HG03342 (cell line): Measurements from ENCODE around the gene LRRC37A2.
"Not testable (repeated sequence)": the region's sequence is repeated elsewhere in the genome, so short reads cannot be mapped to it uniquely, and the experiment has no call there.

ENCODE experiments used
- ATAC-seq: cut with Tn5 transposase; IDR thresholded peaks from one replicate; pipeline ENCODE4 v1.9.1; 2021; ENCODE audit warnings: mild to moderate bottlenecking, moderate library complexity; ENCODE audit not compliant: unreplicated experiment

LRRC37A2 gene

DNA sequence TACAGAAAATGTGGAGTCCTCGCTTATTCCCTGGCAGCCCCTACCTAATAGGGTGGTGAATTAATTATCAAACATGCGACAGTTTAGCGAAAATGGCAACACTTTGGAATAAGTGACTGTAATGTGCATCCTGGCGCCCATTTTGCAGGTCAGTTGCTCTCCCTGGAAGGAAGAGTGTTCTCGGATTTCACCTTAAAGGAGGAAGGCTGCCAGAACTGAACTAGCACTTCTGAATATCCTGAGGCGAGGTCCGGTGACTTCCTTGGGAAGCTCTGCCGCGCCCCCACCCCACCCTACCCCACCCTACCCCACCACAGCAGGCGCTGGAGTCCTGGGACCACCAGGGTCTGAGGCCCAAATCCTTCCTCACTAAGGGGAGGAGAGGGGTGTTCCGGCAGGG lies at the start of gene LRRC37A2:
LRRC37A2 (plus strand) TSS at position 301 of the 400 bp plus-strand sequence. CDS start 245 bp downstream, outside the sequence.
- not testable (repeated sequence) for ATAC-seq

DNA sequence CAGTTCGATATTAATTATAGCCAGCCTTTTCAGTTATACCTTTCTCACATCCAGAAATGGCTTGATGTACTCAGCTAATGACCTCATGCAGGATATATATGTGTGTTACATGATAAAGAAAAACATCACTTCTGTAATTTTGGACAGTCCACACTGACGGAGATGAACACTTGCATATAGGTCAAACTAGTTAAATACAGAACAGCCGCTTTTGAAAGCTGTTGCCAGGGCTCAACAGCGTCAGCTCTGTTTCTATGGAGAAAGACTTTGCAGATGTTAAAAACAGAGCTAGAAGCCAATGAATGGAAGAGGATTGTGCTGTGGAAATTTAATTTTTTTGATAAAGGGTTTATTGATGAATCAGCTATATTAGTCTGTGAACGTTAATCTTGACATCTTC lies 44.6 kb upstream of the LRRC37A2 start:
- ATAC-seq, result not testable (repeated sequence)

GRCh38 chr17:46474489-46474888 lies 37.8 kb upstream of the LRRC37A2 start:
- not testable (repeated sequence) for ATAC-seq

- not testable (repeated sequence) for ATAC-seq
Observed at GRCh38 chr17:46475583-46475982, 36.7 kb upstream of the LRRC37A2 start.

DNA sequence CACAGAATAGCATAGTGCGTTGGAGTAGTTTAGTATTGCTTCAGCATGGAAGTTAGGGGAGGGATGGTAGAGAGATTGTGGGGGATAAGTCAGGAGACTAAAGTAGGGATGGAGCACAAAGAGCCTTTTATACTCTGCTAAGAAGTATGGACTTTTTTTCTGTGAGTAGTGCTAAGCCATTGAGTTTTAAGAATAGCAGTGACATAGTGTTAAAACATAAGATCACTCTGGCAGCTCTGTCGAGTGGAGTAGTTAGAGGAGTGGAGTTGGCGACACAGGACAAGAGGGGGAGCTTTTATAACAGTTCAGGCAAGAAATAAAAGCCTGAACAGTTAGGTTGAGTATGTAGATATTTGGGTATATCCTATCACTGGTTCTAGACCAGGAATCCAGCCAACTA lies 33.4 kb upstream of the LRRC37A2 start:
- ATAC-seq, result not testable (repeated sequence)

GRCh38 chr17:46481310-46481709 lies 31.0 kb upstream of the LRRC37A2 start:
- ATAC-seq, result not testable (repeated sequence)

DNA sequence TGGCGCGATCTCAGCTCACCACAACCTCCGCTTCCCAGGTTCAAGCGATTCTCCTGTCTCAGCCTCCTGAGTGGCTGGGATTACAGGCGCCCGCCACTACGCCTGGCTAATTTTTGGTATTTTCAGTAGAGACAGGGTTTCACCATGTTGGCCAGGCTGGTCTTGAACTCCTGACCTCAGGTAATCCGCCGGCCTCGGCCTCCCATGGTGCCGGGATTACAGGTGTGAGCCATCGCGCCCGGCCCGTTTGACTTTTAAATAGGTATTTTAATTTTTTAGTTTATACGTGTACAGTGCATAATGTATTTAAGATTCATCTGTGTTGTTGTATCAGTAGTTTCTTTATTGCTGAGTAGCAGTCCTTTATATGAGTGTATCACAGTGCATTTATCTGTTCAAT lies 20.2 kb upstream of the LRRC37A2 start:
- ATAC-seq, result not testable (repeated sequence)

DNA sequence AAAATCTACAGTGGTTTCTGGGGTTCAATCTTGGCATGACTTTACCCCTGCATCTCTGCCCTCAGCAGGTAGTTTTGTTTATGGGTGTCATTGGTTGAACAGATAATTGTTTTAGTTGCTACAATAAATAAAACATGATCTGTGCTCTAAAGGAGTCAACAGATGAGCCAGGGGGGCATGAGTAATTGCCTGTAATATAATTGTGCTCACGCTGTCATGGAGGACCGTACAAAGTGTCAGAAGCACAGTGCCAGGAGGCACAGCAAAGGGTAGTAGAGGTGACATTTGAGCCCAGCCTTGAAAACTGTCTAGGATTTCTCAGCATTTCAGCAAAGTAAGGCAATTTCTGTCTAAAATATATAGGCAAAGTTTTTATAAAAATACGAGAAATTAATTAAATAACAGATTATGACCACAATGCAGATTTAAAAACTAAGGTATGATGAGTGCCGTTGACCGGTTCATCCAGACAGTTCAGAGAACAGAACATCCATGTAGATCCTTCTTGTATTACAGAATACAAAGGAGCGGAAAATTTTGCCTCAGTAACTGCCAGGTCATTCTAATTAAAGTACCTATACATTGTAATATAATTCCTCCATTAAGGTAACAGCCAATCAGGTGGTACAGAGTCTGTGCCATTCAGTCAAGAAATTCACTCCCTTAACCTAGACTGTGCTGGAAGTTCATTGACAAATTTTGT lies 12.7 kb upstream of the LRRC37A2 start:
- ATAC-seq, result not testable (repeated sequence)

DNA sequence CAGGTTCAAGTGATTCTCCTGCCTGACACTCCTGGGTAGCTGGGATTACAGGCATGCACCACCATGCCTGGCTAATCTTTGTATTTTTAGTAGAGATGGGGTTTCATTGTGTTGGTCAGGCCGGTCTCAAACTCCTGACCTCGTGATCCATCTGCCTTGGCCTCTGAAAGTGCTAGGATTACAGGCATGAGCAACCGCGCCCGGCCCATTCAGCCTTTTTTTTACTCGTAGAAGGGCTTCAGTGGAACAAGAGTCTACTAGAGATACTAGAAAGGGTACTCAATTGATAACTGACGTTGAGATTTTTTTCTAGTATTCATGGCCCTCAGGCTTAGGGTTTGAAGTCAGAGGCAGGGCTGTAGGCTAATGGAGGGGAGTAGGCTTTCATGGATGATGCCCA lies 6.4 kb upstream of the LRRC37A2 start:
- ATAC-seq, result not testable (repeated sequence)

DNA sequence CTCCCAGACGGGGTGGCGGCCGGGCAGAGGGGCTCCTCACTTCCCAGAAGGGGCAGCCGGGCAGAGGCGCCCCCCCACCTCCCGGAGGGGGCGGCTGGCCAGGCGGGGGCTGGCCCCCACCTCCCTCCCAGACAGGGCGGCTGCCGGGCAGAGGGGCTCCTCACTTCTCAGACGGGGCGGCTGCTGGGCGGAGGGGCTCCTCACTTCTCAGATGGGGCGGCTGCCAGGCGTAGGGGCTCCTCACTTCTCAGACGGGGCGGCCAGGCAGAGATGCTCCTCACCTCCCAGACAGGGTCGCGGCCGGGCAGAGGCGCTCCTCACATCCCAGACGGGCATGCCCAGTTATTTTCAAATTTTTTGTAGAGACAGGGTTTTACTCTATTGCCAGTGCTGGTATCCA lies 22.4 kb downstream of the LRRC37A2 start:
- not testable (repeated sequence) for ATAC-seq

DNA sequence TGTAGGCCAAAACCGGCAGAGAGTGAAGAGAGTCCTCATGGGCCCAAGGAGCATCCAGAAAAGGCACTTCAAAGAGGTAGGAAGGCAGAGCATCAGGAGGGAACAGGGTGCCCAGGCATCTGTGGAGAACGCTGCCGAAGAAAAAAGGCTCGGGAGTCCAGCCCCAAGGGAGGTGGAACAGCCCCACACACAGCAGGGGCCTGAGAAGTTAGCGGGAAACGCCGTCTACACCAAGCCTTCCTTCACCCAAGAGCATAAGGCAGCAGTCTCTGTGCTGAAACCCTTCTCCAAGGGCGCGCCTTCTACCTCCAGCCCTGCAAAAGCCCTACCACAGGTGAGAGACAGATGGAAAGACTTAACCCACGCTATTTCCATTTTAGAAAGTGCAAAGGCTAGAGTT lies 36.3 kb downstream of the LRRC37A2 start:
- not testable (repeated sequence) for ATAC-seq

DNA sequence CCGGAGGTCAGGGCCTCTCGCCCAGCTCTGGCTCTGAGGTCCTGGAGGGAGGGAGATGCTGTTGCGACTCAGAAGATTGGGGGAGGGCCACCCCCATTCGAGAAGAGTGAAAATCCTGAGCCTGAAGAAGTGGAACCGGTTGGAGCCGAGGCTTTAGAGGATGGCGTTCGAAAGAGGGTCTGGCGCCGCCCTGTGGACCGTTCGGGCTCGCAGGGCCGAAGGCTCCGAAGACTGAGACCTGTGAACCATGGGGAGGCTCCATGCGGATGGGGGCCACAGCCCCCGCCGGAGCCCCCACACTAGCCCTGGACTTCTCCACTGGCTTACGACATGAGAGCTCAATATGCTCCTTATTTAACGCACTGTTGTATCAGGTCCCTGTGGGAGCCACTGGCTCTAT lies 46.9 kb downstream of the LRRC37A2 start:
- ATAC-seq, result not testable (repeated sequence)

DNA sequence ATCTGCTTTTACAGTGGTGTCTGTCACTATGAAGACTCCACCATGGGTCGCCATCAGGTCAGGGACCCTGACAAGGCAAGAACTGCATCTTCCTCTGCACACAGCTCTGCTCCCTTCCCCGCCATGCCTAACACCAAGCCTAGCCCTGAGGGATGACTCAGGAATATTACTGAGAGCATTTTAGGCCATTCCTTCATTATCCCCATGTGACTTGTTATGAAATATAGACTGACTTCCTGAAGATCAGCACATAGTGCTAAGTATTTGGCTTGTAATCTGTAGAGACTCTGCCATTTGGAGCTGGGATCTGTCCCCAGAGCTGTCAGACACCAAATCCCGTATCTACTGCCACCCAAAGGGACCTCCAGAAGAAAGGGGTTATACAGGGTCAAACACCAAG lies 47.8 kb downstream of the LRRC37A2 start:
- not testable (repeated sequence) for ATAC-seq

GRCh38 chr17:46566284-46566683 lies 54.0 kb downstream of the LRRC37A2 start:
- ATAC-seq, result not testable (repeated sequence)

DNA sequence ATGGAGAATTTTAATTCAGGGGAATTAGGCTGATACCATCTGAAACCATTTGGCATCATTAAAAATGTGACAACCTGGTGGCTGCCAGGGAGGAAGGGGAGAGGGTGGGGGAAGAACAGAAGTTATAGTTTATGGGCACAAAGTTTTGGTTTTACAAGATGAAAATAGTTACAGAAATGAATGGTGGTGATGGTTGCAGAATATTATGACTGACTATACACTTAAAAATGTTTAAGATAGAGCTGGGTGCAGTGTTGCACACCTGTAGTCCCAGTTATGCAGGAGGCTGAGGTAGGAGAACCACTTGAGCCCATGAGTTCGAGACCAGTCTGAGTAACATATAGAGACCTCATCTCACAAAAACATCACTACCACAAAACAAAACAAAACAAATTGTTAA lies 54.7 kb downstream of the LRRC37A2 start:
- not testable (repeated sequence) for ATAC-seq

DNA sequence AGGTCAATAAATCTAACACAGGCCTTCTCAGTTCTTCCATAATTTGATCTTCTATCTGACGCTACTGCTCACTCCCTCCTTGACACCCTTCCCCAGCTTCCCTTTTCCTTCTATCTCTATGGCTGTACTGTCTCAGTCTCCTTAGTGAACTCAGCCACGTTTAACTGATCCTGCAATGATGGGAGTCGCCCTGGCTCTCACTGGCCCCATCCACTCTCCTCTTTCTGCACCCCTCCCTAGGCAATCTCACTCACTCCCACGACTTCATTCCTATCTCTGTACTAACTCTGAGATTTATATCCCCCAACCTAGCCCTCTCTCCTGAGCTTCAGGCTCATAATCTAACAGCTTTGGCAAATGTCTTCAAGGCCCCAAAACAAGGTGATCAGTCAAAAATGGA lies 59.5 kb downstream of the LRRC37A2 start:
- not testable (repeated sequence) for ATAC-seq

DNA sequence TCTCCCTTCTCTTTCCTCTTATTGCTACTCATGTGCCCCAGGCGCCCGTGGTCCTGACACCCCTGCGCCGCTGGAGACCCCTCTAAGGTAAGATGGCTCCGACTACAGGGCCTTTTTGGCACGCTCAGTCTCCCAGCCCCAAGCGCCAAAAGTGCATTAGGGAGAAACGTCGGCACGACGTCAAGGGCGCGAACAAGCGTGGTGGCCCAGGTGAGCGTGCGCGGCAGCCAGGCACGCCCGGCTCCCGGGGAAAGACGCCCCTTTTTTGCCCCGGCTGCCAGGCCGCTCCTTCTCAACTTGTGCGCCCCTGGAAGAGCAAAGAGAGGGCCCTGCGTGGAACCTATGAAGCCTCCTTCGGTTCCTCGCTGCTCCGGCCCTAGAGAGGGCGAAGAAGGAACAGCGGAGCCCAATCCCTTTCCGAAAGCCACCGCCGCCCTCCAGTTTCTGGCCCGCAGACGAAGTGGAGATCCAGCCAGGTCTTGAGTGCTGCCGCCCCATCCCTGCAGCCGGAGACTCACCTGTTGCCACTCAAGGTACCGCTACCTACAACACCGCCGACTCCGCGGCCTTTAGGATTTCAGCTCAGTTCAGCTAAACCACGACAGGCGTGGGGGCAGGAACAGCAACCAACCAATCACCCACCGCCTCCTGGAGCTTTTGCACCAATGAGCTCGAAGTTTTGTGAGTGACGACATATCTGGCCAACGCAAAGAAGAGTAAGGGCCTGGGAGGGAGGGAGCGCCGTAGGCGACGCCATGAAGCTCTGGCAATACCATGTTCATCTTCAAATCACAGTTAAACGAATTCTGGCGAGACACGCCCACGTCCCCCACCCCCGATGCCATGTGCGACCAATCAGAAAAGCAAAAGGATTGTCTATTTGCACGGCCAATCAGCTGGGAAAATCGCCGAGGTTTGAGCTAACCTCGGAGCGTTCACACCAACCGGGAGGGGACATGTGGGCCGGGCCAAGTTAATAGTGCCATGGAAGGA lies 67.1 kb downstream of the LRRC37A2 start, which contains the start of gene ARL17A:
ARL17A (minus strand) TSS at position 609 of the 993 bp plus-strand sequence. CDS start 3,369 bp downstream, outside the sequence.
- peak; percentile 80 for ATAC-seq

GRCh38 chr17:46580082-46580481 lies 67.8 kb downstream of the LRRC37A2 start:
- not testable (repeated sequence) for ATAC-seq

- not testable (repeated sequence) for ATAC-seq
Observed at GRCh38 chr17:46585444-46585843, 73.2 kb downstream of the LRRC37A2 start.

DNA sequence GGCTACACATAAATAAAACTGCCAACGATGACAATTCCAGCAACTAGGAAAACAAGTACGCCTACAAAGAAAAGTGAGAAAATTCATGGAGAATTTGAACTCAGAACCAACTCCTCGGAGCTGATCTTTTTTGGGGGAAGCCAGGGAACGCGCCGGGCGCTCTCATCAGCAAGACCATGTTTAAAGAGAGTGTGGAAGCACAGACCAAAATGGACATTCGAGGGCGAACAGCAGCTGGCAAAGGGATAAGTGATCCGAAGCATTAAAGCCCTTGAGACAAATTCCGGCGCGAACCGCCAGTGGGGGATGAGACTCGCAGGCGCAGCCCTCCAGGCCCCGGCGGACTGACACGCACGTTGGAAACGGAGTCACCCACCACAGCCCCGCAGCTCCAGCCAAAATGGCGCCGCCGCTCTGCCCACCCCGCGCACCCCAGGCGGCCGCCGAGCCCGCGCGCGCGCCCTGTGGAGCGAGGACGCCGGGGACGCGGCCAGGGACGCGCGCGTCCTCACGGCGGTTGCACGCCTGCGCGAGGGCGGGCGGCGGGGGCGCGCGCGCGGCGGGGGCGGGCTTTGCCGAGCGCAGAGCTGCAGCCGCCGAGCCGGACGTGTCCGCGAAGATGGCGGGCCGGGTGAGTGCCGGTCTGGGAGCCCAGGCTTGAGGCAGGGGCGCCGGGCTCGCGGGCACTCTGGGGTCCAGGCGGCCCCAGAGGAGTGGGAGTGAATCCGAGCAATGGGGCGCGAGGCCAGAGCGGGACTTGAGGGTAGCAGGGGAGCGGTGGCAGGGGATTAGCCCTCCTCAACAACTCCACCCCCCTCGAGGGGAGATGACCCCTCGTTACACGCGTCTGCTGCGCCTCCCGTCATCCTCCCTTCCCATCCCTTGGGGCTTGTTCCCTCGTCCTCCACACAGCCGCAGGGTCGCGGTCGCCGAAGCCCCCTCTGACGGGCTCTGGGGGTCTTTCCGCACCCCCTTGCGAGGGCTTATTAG lies 78.2 kb downstream of the LRRC37A2 start, which contains the start of gene NSF:
NSF (plus strand) TSS at position 513 of the 990 bp plus-strand sequence; CDS start at position 620, 107 bp downstream.
- ATAC-seq, result peak; percentile 61
